ENCODE data around the gene SOAT1.

Gene SOAT1

DNA sequence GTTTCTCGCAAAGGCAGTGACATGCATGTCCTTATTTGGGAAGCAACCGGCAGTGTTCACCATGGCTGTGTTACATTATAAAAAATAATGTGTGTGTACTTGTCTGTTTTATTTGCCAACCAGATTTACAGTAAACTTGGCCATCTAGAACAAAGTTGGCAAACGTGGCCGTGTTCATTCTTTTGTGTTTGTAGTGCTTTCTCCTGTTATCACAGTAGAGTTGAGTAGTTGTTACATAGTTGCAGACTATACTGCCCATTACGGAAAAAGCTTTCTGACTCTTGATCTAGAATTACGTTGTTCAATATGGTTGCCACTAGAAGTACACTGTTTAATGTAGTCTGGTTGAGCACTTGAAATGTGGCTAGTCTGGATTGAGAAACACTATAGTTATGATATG lies 19.4 kb downstream of the SOAT1 start:
- TF ChIP-seq, protein P1, sequence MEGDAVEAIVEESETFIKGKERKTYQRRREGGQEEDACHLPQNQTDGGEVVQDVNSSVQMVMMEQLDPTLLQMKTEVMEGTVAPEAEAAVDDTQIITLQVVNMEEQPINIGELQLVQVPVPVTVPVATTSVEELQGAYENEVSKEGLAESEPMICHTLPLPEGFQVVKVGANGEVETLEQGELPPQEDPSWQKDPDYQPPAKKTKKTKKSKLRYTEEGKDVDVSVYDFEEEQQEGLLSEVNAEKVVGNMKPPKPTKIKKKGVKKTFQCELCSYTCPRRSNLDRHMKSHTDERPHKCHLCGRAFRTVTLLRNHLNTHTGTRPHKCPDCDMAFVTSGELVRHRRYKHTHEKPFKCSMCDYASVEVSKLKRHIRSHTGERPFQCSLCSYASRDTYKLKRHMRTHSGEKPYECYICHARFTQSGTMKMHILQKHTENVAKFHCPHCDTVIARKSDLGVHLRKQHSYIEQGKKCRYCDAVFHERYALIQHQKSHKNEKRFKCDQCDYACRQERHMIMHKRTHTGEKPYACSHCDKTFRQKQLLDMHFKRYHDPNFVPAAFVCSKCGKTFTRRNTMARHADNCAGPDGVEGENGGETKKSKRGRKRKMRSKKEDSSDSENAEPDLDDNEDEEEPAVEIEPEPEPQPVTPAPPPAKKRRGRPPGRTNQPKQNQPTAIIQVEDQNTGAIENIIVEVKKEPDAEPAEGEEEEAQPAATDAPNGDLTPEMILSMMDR (IDR thresholded peaks at IDR 0.05; ENCODE audit: extremely low read depth, insufficient read depth, missing control alignments), result no peak
- in situ Hi-C loops (cut with MboI; ENCODE audit: low pct_unique_long_range_greater_than_20kb, low sequenced_read_pairs, unreplicated experiment), result no loop called here

DNA sequence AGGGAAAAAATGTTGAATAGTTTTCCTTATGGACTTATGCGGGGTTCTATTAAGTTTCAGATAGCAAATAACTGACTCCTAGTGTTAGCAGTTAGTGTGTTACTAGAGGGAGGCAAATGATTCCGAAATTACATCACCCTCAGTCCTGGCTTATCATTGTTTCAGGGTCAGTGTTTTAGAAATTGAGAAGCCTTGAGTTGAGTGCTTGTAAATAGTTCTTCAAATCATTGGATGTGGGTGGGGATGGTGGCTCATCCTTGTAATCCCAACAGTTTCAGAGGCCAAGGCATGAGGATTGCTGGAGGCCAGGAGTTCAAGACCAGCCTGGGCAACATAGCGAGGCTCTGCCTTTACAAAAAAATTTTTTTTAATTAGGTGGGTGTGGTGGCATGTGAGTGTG lies 21.3 kb downstream of the SOAT1 start:
- TF ChIP-seq, protein P1 (IDR thresholded peaks at IDR 0.05; ENCODE audit: extremely low read depth, insufficient read depth, missing control alignments), result no peak
- in situ Hi-C loops (cut with MboI; ENCODE audit: low pct_unique_long_range_greater_than_20kb, low sequenced_read_pairs, unreplicated experiment), result no loop called here
- no peak for DNase-seq (ENCODE audit: low spot score)

More for the DNA sequence above, 19.4 kb downstream of the SOAT1 start:
- DNase-seq (ENCODE audit: low spot score), result no peak

DNA sequence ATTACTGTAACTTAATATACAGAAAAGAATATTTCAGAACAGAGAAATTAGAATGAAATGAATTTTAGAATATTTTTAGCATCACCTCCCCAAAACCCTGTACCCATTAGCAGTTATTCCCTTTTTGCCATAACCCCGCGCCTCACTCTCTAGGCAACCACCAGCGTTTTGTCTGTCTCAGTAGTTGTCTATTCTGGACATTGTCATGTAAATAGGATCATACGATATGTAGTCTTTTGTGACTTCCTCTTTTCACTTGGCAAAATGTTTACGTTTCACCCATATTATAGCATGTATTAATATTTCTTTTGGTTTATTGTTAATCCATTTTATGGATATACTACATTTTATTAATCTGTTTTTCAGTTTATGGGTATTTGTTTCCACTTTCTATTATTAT lies 24.9 kb downstream of the SOAT1 start:
- TF ChIP-seq, protein P1 (IDR thresholded peaks at IDR 0.05; ENCODE audit: extremely low read depth, insufficient read depth, missing control alignments), result no peak
- in situ Hi-C loops (cut with MboI; ENCODE audit: low pct_unique_long_range_greater_than_20kb, low sequenced_read_pairs, unreplicated experiment), result no loop called here

DNA sequence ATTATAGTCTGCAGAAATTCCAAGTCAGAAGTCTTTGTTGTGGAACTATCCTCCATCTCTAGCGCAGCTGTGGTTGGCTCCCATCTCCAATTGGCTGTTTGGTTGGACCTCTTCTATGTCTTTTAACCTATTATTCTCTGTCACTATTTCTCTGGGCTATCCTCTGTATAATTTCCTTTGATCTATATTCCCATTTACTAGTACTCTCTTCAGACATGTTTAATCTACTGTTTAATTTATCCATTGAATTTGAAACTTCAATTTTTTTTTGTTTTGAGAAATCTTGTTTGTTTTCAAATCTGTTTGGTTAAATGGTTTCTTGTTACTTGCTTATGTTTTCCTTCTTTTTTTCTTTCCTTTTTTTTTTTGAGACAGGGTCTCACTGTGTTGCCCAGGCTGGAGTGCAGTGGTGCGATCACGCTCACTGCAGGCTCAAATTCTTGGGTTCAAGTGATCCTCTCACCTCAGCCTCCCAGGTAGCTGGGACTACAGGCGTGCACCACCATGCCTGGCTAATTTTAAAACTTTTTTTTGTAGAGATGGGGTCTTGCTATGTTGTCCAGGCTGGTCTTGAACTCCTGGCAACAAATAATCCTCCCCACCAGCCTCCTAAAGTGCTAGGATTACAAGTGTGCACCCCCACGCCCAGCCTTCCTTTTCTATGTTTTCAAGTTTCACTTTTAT lies 28.1 kb downstream of the SOAT1 start:
- TF ChIP-seq, protein P1 (IDR thresholded peaks at IDR 0.05; ENCODE audit: extremely low read depth, insufficient read depth, missing control alignments), result no peak
- DNase-seq (ENCODE audit: low spot score), result no peak
- in situ Hi-C loops (cut with MboI; ENCODE audit: low pct_unique_long_range_greater_than_20kb, low sequenced_read_pairs, unreplicated experiment), result no loop called here

More for the DNA sequence above, 24.9 kb downstream of the SOAT1 start:
- no peak for DNase-seq (ENCODE audit: low spot score)

DNA sequence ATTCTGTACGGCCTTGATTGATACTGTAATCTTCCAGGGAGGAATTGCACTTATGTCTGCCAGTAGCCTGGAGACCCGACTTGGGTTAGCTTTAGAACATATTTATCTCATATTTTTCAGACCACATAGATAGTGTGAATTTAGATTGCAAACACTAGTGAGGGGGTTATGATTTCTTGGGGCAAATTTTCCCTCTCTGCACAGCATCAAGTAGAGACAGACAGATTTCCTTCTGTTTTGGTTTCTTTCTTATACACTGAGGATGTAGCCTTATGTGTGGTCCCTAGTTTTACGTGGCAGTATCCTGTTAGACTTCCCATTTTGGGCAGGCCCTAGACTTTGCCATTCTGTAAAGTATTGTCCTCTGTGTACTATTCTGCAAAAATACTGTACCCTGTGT lies 29.0 kb downstream of the SOAT1 start:
- TF ChIP-seq, protein P1 (IDR thresholded peaks at IDR 0.05; ENCODE audit: extremely low read depth, insufficient read depth, missing control alignments), result no peak
- in situ Hi-C loops (cut with MboI; ENCODE audit: low pct_unique_long_range_greater_than_20kb, low sequenced_read_pairs, unreplicated experiment), result no loop called here

DNA sequence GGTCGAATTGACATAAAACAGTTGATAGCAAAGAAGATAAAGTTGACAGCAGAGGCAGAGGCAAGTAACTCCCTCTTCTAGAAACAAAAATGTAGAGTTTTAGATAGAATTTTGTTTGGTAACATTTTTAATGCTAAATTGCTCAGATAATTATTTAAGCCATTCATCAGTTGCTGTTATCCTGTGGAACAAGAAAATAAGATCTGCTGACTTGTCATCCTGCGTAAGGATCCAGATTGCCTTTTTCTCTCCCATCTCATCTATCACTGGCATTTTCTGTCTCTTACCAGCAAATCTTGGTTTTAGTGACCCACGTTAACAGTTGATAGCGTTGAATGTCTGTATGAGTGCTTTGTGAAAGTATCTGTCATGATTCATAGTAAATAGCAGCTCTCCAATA lies 29.8 kb downstream of the SOAT1 start:
- in situ Hi-C loops (cut with MboI; ENCODE audit: low pct_unique_long_range_greater_than_20kb, low sequenced_read_pairs, unreplicated experiment), result no loop called here
- DNase-seq (ENCODE audit: low spot score), result no peak
- TF ChIP-seq, protein P1 (IDR thresholded peaks at IDR 0.05; ENCODE audit: extremely low read depth, insufficient read depth, missing control alignments), result no peak

More for the DNA sequence above, 29.0 kb downstream of the SOAT1 start:
- no peak for DNase-seq (ENCODE audit: low spot score)
